Body of pancreas (tissue), 4 donors: ENCODE data around the gene TPH1.

Experiments
- POLR2A ChIP-seq, 3 donors: fragments of 450-650 bp; IDR thresholded peaks; one replicate each; pipeline ENCODE4 v1.6.1; 2016; ENCODE audit warnings: antibody characterized with exemption in 3 of 3, mild to moderate bottlenecking in 2 of 3
- TF ChIP-seq, protein P1 (sequence below), 7 experiments: fragments of 450-650 bp in 4 of 7; fragments of 200-600 bp in 3 of 7; sonication (generic) in 3 of 7; IDR thresholded peaks; one replicate each; pipeline ENCODE4 v1.5.1; 2016 to 2019; ENCODE audit warnings: antibody characterized with exemption in 7 of 7

DNA sequence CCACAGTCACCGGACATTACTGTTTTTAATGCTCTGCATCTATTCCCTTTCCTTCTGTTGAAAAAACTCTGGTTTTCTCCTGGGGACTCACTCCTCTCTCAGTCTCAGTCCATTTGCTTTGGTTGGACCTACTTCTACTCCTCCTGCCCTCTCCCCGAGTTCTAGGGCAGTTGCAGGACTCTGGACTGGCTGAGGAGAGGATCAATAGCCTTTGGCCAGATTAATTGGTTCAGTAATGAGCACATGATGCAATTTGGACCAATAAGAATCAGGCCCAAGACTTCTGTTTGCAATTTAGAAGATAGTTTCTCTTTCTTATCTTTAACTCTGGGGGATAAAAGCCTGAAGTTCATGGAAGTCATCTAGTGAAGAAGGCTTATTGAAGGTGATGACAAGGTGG lies 15.3 kb upstream of the TPH1 start:
- no peak for TF ChIP-seq POLR2A (IDR thresholded peaks at IDR 0.05)
- TF ChIP-seq, protein P1, sequence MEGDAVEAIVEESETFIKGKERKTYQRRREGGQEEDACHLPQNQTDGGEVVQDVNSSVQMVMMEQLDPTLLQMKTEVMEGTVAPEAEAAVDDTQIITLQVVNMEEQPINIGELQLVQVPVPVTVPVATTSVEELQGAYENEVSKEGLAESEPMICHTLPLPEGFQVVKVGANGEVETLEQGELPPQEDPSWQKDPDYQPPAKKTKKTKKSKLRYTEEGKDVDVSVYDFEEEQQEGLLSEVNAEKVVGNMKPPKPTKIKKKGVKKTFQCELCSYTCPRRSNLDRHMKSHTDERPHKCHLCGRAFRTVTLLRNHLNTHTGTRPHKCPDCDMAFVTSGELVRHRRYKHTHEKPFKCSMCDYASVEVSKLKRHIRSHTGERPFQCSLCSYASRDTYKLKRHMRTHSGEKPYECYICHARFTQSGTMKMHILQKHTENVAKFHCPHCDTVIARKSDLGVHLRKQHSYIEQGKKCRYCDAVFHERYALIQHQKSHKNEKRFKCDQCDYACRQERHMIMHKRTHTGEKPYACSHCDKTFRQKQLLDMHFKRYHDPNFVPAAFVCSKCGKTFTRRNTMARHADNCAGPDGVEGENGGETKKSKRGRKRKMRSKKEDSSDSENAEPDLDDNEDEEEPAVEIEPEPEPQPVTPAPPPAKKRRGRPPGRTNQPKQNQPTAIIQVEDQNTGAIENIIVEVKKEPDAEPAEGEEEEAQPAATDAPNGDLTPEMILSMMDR (IDR thresholded peaks at IDR 0.05), result no peak
